ENCODE results near the gene RDH14.

Gene RDH14

DNA sequence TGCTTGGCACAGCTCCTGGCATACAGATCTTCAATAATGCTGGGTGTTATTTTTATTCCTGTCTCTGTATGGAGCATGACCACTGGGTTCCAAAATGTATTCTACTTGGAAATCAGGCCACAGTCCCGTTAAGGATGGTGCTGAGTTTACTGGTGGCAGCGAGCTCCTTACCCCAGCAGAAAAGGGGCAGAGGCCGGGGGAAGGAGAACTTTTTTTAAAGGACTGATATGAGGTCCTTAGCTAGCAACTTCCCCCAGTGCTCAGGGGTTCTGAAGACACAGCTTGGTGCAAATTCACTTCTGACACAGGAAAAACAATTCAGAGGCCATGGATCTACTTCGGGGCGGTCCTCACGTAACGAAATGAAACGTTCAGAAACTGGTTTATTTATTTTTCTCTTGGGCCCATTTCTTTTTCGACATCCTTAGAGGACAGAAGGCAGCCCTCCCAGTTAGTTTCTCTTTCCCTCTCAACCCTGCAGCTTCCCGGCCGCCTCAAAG, 872 bp downstream of the RDH14 start:
- DNase-seq = no peak

DNA sequence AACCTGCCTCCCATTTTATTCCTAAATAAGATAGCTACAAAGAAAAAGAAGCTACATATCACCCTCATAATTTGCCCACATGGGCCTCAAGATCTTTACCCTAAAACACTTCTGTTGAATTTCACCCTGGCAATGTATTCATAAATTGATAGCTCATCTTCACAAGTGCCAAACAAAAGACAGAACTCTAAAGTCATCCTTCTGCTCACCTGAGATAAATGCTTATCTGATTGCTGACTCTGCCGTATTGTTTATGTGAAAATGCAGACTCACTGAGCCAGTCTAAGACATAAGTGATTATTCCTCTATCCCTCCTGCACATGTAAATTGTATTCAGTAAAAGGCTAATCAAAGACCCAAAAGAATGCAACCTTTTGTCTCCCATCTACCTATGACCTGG, 2.0 kb downstream of the RDH14 start:
- DNase-seq = no peak

DNA sequence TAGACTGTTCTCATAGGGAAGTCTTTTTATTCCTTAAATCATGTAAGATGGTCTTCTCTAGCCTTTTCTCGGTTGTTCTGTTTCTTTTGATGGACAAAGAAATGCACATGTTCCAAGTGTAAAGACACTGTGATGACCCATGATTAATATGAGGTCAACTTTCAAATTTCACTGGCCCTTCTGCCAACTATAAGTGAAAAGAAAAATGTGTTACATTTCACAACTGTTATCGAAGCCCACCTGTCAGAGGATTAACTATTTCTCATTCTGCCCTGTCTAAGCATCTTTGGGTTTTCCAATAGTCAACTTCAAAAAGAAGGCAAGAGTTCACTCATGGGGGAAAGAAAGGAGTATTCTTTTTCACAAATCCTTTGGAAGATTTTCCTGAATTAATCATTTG, 3.3 kb downstream of the RDH14 start:
- no peak for DNase-seq

DNA sequence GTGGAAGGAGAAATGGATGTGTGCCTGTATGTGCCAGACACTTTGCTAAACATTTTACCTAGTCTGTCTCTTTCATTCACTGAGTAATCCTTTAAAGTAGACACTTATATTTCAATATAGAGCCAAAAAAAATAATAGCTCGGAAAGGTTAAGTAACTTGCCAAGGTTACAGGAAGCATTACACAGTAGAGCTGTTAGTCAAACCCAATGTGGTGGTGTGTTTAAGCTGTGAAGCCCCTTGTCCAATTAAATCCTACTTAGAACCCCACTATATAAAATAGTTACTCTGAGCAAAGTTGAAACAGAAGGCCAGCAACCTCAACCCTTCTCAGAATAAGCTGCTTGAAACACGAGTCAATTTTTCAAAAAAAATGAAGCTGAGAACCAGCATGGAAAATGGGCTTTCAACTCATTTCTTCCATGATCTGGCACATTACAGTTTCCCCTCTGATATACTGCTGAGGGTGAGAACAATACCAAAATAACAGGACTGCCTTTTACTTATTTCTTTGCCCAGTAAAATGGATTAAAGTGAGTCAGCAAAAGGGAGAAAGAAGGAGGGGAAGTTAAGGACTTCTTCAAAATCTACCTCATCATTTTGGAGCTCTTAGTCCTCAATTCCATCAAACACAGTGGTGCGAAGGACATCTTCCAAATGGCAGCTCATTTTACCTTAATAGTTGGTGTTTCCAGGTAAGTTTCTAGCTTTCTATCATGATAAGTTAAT, 7.9 kb downstream of the RDH14 start:
- DNase-seq = no peak

DNA sequence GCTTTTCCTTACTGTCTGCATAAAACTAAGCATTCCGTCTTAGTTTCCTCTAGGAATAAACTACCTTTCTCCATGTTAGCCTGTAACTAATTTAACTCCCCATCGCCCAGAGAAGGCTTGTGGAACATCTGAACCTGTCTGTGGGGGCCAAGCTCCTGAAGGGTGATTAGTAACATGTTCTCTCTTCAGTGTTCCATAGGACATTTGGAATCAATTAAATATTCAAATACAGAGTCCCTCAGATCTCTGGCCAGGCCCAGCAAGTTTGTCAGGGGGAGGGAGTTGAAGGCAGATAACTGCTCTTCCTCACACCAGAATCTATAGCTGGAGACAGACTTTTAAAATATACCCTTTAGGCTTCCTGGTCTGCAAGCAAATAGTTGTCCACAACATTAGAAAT, 8.8 kb downstream of the RDH14 start:
- DNase-seq = no peak

DNA sequence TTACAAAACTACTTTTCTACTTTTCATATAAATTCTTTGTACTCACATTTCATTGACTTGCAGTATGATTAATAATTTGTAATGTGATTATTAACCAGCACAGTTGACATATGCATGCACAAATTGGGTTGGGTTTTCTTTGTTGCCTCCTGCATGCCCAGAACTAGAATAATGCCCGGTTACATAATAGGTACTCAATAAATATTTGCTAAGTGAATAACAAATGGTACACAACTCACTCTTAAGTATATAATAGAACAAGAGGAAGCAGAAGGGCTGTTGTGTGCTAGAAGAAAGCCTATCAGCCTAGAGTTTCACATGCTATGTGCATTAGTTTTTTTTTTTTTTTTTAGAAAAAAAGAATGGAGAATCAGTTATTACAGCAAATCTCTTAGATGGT, 9.3 kb downstream of the RDH14 start:
- no peak for DNase-seq

DNA sequence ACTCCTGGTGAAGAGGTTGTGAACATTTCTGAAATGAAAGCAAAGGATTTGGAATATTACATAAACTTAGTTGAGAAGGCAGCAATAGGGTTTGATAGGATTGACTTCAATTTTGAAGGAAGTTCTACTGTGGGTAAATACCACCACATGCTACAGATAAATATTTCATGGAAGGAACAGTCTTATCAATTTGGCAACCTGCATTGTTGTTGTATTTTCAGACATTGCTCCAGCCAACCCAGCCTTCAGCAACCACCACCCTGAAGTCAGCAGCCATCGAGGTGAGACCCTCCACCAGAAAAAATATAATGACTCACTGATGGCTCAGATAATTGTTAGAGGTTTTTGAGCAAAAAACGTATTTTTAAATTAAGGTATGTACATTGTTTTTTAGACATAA, 10.0 kb downstream of the RDH14 start:
- no peak for DNase-seq

DNA sequence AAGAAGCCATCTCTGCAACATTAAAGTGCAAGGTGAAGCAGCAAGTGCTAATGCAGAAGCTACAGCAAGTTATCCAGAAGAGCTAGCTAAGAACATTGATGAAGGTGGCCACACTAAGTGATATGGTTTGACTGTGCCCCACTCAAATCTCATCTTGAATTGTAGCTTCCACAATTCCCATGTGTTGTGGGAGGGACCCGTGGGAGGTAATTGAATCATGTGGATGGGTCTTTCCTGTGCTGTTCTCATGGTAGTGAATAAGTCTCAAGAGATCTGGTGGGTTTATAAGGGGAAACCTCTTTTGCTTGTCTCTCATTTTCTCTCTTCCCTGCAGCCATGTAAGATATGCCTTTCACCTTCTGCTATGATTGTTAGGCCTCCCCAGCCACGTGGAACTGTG, 11.4 kb downstream of the RDH14 start:
- DNase-seq = no peak

DNA sequence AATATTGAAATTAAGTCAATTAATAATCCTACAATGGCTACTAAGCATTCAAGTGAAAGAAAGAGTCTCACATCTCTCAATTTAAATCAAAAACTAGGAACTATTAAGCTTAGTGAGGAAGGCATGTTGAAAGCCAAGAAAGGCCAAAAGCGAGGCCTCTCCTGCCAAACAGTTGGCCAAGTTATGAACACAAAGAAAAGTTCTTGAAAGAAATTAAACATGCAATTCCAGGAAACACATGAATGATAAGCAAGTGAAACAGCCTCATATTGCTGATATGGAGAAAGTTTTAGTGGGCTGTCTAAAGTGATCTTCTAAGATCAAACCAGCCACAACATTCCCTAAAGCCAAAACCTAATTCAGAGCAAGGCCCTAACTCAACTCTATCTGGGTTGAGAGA, 11.8 kb downstream of the RDH14 start:
- no peak for DNase-seq

DNA sequence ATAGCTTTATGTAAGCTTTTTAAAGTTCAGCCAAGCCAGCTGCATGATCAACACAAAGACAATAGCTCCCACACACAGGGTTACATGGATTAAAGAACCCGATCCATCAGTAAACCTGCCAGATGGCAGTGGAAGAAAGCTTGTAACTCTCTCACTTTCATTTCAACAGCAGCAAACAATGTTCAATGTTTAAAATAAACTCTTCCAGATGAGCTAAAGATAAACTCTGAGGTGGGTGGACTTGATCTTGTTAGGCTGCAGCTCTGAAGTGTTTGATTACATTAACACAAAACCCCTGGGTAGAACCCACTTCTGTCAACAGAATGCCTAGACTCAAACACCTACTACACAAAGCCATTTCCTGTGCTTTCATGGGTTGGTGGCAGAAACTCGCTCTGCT, 13.9 kb downstream of the RDH14 start:
- no peak for DNase-seq

DNA sequence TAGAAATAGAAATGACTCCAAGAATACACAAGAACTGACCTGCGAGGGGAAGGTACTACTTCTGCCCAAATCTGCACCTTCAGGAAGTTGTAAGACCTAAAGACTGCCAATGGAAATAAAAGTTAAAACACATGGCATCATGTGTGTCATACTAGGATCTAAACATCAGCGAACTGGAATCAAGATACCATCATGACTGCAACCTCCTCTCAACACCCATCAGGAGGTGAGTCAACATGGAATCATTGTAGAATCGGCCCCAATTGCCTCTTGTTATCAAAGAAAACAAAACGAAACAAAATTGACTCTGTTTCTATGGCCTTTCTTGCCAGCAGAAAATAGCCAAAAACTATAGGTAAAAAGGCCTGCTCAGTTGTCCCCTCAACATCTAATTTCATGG, 15.1 kb downstream of the RDH14 start:
- no peak for DNase-seq

DNA sequence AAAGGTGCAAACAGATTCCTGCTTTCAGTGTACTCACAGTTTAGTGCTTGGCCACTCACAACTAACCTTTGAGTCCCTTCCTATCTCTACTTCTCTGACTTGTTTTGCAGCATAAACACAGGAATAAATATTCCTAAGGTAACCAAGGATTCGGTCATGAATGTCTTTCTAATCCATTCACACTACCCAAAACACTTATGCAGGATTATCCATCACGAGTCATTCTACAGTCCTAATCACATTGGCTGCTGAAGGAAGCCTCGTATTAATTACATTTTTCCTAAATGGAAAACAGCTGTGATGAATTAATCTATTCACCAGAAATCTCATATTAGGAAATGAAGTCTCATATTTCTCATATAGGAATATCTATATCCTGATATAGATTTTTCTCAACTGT, 16.3 kb downstream of the RDH14 start:
- no peak for DNase-seq

DNA sequence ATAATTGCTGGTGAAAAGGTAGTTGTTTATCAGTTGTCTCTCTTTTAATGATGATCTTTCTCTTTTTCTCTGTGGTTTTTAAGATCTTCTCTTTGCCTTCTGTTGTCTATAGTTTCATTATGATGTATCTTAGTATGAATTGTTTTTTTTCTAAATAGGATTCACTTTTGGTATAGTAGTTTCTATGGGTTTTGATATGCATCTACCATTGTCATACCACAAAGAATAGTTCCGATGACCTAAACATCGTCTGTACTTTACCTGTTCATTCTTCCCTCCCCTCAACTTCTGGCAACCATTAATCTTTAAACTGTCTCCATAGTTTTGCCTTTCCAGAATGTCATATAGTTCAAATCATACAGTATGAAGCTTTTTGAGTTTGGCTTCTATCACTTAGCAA, 19.6 kb downstream of the RDH14 start:
- DNase-seq = no peak

DNA sequence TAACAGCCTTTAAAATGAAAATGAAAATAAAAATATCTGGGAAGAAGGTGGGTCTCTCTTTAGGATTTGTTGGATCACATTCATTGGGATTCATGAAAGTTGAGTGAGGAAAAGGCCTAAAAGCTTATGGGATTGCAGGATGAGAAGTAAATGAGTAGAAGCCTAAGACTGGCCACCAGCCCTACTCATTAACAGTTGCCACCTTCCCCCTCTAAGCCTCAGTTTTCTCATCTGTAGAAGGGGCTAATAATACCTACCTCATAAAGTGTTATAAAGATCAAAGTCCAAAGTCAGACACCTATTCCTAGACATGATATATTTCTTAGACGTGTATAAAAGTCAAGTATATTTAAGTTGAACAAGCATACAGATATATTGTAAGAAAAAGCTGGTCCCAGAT, 23.8 kb downstream of the RDH14 start:
- no peak for DNase-seq

DNA sequence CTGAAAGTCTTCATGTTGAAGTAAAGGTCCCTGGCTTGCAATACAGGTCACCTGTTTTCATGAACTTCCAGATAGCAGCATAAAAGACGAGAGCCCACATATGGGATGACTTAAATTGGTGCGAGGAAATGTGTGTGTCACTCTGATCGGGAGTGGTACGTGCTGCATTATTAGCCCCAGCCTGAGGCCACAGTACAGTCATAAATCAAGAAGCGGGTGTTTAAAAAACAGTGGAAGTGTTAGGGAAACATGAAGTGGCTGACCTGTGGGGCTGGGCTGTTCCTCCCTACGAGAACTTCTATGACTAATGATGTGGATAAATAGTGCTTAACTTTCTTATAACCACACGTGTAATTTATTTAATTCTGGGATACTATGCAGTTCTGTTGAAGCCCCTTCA, 24.4 kb downstream of the RDH14 start:
- no peak for DNase-seq

DNA sequence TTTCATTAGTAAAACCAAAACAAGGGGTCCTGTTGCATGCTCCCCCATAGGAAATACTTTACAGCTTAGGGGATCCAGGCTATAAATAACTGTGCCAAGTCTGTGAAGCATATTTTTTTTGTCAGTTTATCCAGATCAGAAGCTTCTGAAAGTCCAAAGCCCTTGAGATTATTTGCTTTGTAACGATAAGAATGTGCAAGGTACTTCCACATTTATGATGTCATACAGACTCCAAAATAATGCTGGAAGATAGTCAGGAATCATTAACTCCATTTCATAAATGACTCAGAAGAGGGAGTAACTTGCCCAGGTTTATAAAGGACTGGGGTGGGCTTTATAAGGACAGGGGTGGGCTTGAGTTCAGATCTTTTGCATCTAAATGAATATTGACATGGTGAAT, 29.3 kb downstream of the RDH14 start:
- DNase-seq = no peak

DNA sequence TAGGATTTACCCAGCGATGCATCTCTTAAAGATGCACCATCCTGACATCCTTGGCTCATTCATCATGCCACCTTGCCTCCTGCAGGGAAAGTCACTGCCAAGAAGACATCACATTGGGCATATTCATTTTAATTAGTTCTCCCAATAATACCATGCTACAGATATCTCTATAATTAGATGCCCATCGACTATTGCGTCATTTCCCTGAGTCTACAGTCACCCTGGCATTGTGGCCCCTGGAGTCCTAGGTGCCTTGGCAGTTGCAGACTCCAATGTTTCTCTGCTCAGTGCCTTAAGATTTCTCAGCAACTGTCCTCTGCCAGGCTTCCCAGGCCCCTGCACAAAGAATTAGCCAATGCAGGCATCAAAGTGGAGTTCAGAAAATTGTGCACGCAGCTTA, 32.6 kb downstream of the RDH14 start:
- DNase-seq = no peak

DNA sequence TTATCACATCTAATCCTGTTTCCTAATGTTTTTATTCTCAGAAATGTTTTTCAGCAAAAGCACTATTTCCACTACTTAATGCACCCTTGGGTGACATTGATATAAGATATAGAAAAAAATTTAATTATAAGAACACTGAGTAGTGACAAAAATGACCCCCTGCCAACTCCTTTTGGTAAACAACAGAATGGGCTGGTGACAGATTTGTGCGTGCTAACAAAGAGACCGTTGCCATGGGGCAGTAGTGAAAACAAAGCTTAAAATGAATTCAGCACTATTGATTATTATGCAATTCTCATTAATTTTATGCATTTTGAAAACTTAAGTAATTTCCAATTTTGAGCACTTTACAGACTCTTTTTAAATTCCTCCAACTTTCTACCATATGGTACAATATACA, 33.1 kb downstream of the RDH14 start:
- DNase-seq = no peak

DNA sequence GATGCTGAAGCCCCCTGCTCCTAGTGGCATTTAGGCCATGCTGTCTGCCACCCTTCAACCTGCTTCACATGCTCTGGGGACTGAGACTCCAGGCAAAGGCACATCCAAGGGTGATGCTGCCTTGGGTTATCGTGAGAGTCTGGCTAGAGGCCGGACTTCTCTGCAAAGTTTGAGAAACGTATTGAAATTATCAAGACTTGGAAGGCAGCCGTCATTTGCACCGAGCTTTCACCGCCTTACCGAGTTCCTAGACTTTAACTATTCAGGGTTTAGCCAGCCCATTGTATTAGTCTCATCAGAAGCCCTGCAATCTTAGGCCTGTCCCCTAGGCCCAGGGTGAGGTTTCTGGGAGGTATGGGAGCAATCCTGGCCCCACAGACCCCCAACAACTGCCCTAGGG, 34.0 kb downstream of the RDH14 start:
- DNase-seq = no peak

DNA sequence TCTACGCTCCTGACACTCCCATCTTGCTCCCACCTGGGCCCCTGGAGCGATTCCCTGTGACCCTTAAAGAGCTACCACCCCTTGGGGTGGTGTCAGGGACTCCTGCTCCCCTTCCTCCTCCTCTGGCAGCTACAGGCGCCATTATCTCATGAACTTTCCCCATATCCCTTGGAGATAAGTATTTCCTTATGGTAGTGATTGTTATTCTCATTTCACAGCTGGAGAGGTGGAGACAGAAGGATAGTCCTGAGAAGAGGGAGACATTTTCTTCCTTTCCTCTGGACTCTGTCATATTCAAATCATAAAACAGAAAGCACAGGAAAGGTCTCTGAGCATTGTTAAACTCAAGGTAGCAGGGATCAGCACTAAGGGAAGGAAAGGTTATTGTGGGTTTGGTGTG, 34.6 kb downstream of the RDH14 start:
- no peak for DNase-seq

DNA sequence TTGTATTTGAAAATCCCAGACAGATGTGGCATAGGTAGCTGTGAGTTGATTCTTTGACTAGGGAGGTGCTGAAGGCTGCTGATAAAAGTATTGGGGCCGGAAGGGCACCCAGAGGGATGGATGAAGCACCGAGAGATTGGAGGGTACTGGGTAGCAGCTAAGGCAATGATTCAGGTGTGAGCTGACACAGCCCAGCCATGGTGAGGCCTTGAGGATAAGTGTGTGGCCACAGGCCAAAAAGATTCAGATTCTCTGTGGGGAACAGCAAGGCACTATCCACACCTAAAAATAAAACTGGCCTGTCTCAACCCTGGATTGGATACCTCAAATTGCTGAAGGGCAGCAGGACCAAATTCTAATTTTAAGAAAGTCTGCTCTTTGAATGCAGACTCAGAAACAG, 35.2 kb downstream of the RDH14 start:
- DNase-seq = no peak

DNA sequence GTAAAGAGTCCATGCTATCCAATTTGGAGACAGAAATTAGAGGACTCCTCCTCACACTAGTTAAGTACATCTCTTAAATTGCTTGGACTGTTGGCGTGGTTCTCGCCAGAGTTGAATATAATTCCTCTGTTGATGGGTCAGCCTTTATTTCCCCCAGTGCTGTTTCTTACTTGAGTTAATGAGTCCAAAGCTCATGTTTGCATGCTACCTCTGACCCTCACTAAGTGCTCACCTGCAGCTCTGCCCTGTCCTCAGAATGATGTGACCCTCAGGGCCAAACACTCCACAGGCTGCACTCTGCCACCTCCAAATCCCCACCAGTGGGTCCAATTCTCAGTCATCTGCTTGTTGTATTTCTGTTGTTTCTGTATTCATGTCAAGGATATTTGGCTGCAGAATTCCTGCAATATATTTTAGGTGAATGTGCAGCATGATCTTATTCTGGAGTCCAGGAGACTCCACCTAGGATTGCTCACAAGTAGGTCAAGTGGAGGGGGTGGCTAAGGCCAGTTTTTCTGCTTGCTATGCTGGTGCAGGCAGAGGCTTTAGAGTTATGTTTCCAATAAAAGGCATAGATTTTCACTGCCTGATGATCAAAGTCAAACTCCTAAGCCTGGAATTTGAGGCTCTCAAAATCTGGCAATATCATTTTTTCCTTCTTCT, 37.8 kb downstream of the RDH14 start:
- no peak for DNase-seq

DNA sequence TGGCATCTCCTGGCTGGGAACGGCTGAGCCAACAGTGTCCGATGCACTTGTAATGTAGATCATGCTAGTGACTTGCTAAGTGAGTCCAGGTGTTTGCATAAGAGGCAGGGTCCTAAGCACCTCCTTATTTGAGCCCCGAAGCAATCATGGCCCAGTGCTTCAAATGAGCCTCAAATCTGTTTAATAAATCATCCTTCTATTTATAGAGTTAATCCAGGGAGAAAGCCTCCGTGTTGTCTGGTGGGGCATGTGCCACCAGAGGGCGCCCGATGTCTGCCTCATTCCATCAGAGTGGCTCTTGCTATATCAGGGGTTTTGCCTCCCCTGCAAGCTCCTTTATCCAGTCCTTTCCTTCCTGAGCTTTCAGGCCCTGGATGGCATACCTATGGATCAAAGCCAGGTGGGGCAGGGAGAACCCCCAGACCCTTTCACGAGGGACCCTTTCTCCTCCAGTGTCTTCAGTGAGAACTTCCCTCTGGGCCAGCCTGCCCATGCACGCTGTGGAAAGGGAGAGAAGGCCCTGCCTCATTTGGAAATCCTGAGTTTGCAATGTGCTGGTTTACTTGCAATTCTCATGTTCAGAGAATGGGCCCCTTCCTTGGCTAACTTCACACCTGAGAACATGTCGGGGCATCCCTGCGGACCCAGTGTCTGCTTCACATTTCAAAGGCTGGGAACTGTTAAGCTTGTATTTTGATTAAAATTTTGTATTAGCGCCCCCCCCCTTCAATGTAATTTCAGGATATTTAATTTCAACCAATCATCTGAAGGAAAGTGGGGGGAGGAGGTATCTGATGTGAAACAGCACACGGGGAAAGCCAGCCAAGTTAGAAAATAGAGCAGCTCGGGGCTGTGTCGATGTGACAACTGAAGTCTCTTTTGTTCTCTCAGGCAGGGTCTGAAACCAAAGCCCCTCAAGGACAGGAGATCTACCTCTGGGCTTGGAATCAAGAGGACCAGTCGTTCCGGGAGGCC, 39.7 kb downstream of the RDH14 start:
- peak; percentile 67 for DNase-seq
